Measurements from ENCODE around the gene HIP1R.

Gene HIP1R

DNA sequence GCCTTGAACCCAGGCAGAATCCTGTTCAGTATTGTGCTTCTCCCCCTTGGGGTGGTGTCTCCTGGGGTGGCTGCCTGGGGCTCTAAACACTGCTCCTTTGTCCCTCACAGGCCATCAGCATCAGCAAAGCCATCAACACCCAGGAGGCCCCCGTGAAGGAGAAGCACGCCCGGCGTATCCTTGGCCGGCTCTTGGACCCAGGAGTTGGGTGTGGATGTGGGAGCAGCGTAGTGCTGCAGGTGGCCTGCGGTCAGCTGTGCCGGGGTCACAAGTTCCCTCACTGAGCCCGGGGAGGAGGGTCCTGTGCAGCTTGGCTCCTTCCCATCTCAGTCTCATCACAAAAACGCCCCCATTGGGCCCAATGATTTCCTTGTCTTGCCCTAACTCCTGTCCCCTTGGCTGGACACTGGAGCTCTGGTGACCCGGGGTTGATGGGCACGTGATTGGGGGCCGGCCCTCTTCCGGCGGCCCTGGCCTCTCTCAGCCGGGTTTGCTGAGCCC, 12.7 kb downstream of the HIP1R start:
- no peak for DNase-seq (ENCODE audit: low read depth in 2 of 2)

DNA sequence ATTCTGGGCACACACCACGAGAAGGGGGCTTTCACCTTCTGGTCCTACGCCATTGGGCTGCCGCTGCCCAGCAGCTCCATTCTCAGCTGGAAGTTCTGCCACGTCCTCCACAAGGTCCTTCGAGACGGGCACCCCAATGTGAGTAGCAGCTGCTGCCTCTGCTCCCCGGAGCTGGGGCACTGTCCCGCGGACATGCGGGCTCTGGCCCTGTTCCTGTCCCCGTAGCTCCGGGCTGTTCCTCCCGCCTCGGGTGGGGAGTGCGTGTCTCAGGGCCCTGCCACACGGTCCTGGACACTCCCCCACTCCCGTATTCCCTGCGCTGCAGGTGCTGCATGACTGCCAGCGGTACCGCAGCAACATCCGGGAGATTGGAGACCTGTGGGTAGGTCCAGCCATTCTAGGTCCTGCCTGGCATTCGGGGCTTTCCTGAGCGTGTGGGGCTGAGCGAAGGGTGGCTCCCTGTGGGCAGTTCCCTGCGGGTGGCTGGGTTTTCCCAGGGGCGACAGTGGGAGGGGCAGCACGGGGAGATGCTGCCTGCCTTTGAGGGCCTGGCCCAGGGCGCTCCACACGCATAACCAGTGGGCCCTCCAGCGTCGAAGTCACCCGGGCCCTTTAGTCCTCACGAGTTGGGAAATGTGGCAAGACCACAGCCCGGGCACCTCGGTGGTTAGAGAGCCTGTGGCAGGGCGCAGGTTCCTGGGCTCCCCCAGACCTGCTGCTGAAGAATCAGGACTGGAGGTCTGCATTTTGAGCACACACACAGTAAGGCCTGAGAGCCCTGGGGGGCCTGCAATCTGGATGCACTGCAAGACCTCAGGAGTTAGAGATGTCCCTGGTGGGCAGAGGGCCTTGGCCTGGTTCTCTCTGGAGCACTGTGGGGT, 13.5 kb downstream of the HIP1R start:
- no peak for DNase-seq (ENCODE audit: low read depth in 2 of 2)

DNA sequence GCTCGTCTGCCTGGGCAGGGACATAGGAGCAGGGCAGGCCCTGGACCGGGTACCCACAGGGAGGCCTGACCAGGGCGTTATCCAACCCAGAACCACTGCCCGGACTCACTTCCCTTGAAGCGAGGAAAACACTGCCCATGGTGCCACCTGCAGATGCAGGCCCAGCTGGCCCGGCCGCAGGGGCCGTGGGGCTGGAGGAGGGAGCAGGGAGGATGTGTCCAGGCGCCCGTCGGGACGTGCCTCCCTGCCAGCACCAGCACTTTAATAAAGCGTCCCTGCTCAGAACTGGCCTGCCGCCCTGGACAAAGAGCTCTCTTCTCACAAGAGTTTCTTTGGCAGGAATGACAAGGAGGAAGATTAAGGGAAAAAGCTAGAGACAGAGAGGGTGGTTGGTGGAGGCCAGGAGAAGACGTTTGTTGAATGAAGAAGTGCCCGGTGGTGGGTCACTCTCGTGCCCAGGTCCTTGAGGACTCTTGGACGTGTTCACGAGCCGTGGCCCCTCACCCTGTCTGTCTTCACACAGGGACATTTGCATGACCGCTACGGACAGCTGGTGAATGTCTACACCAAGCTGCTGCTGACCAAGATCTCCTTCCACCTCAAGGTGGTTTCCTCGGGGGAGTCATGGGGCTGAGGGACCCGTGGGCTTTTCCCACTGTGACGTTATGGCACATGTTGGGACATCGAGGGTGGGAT, 14.2 kb downstream of the HIP1R start:
- no peak for DNase-seq (ENCODE audit: low read depth in 2 of 2)

DNA sequence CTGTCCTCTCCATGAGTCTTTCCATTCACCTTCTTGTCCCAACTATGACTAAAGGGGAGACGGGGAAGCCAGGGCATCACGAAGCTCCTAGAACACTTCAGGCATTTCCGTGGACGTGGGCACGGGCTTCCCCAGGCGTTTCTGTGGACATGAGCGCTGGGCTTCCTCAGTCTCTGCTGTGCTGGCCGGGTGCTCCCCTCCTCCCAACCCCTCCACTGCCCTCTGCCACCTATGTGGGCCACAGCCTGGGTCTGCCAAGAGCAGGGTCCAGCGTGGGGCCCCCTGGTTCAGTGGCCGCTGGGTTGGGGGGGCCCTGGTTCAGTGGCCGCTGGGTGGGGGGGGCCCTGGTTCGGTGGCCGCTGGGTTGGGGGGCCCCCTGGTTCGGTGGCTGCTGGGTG, 14.8 kb downstream of the HIP1R start:
- no peak for DNase-seq (ENCODE audit: low read depth in 2 of 2)

DNA sequence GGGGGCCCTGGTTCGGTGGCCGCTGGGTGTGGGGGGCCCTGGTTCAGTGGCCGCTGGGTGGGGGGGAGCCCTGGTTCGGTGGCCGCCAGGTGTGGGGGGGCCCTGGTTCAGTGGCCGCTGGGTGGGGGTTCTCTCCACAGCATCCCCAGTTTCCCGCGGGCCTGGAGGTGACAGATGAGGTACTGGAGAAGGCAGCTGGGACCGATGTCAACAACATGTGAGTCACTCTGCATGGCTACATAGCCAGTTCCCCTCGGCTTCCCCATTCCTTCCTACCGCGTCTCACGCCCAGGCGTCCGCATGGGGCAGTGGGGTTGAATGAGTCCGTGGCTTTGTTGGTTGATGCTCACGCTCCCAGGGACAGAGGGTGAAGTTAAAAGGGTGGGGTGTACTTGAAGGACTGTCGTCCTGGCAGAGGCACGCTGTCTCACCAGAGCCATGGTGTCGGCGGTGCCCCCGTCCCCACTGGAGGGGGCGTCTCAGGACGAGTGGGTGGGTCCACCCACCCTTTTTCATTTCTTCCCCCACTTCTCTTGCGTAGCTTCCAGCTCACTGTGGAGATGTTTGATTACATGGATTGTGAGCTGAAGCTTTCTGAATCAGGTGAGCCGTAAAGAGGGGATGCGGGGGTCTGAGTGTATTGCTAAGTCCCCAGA, 15.6 kb downstream of the HIP1R start:
- DNase-seq (ENCODE audit: low read depth in 2 of 2) = no peak

DNA sequence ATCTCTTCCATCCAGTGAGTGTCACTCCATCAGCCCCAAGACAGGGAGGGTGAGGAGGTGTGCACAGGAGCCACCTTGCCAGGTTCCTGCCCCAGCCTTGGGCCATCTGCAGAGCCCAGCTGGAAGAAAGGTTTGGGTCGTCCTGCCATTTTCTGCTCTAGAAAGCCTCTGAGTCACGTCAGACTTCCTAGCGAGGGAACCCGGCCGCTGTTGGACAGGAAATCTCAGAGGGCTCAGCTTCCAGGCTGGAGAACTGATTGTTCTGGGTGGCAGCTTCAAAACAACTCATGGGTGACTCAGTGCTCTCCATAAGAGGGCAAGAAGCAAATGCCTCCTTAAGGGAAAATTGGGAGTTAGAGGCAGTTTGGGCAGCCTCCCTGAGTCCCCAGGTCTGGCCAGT, 16.6 kb downstream of the HIP1R start:
- no peak for DNase-seq (ENCODE audit: low read depth in 2 of 2)

DNA sequence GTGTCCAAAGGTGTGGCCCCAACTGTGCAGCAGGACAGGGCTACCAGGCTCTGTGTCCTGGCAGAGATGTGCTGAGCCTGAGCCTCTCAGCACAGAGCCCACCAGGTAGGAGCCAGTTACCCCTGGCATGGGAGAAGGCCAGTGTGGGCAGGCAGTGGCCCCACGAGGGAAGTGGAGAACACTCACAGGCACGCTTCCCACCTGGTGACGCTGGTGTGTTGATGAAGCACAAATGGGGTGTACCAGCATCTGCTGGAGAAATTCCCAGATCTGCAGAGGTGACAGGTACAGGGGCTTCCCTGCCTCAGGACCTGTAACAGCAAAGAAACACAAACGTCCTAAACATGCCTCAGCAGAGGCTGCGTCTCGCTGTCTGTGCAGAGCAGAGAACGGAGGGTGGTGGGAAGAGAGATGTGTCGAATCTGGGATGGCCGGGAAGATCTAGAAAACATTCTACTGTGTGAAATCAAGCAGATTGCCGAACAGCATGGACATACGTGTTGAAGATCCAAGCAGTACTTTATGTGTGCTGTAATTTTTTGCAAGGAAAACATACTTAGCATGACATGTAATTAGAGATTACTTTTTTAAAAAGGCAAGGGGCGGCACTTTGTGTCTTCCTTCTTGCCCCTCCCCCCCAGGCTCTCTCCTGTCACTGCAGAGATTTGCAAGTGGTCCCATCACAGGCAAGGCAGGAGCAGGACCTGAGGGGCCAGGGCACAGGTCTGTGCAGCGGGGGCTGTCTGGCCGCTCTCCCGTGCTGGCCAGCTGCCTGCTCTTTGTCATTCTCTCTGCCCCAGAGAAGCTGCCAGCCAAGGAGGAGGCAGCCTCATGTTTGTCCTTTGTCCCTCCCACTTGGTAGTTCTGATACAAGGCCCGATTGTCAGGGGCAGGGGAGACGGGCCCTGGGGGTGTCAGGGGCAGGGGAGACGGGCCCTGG, 17.3 kb downstream of the HIP1R start:
- no peak for DNase-seq (ENCODE audit: low read depth in 2 of 2)

DNA sequence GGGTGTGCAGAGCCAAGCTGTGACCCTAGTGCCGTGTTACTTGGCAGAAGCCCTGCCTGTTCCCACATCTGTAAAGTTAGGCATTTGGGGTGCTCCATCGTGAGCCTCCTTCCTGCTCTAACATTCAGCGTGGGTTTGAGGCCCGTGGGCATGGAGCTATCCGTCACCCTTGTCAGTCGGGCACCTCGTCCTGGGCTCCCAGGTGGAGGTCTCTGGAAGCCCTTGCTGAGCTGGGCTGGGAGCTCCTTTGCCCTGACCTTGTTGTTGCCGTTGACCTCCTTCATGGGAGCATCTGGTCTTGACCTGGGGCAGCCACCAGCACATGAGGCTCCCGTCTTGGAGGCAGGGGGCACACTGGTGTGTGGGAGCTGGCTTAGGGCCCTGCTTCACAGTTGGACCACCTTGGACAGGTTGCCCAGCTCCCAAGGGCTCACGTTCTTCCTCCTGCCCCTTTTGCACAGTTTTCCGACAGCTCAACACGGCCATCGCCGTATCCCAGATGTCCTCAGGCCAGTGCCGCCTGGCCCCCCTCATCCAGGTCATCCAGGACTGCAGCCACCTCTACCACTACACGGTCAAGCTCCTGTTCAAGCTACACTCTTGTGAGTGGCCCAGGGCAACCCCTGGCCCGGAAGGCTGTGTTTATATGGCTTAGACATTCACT, 18.5 kb downstream of the HIP1R start:
- no peak for DNase-seq (ENCODE audit: low read depth in 2 of 2)

DNA sequence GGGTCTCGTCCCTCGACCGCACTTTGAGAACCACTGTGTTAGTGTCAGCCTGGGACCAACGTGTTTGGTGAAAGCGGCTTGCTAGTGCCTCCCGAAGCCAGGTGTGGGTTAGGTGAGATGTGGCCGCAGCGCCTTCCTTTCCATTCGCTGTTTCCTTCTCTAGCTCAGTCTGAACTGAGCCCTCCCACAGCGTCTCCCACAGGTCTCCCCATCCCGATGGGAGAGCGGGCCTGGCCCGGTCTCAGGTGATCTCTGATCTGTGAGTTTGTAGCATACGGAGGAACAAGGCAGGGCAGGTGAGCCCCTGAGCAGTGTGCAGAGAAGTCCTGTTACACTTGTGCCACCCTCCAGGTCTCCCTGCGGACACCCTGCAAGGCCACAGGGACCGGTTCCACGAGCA, 19.3 kb downstream of the HIP1R start:
- no peak for DNase-seq (ENCODE audit: low read depth in 2 of 2)

DNA sequence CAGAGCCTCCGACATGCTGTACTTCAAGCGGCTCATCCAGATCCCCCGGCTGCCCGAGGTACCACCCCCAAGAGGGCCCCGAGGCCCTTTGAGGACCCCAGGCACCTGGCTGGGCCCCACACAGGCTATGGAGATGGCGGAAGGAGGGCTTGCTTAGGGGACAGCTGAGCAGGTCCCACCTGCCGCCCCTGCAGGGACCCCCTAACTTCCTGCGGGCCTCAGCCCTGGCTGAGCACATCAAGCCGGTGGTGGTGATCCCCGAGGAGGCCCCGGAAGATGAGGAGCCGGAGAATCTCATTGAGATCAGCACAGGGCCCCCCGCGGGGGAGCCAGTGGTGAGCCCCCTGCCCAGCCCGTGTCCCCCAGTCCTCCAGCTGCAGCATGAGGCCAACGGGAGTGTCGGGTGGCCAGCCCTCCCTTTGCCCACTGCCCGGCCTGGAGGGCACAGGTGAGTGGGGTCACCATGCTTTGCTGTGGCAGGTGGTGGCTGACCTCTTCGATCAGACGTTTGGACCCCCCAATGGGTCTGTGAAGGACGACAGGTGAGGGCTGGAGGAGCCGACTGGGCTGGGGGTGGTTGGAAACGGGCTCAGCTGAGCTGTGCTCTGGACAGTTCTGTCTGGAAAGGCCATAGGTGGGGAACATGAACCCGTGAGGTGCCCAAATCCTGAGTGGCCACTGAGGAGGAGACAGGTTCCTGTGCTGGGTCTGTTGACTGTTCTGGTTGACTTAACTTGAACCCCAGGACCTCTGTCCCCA, 20.0 kb downstream of the HIP1R start:
- no peak for DNase-seq (ENCODE audit: low read depth in 2 of 2)

DNA sequence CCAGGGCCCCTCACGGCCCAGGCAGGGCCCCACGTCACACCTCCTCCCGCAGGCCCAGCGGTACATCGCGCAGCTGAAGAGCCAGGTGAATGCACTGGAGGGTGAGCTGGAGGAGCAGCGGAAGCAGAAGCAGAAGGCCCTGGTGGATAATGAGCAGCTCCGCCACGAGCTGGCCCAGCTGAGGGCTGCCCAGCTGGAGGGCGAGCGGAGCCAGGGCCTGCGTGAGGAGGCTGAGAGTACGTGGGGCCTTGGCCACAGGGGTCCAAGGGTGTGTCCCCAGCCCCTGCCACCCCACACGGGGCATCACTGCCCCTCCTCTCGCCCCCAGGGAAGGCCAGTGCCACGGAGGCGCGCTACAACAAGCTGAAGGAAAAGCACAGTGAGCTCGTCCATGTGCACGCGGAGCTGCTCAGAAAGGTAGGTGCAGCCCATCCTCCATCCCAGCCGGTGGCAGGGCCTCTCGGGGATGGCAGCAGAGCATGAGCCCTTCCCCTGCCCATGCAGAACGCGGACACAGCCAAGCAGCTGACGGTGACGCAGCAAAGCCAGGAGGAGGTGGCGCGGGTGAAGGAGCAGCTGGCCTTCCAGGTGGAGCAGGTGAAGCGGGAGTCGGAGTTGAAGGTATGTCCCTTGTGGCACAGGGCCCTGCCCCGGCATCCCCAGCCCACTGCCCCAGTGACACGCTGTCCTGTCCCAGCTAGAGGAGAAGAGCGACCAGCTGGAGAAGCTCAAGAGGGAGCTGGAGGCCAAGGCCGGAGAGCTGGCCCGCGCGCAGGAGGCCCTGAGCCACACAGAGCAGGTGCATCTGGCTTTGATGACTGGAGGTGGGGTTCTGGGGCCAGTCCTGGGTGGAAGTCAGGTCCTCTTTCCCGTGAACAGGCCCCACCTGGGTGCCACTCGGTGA, 20.9 kb downstream of the HIP1R start:
- no peak for DNase-seq (ENCODE audit: low read depth in 2 of 2)

DNA sequence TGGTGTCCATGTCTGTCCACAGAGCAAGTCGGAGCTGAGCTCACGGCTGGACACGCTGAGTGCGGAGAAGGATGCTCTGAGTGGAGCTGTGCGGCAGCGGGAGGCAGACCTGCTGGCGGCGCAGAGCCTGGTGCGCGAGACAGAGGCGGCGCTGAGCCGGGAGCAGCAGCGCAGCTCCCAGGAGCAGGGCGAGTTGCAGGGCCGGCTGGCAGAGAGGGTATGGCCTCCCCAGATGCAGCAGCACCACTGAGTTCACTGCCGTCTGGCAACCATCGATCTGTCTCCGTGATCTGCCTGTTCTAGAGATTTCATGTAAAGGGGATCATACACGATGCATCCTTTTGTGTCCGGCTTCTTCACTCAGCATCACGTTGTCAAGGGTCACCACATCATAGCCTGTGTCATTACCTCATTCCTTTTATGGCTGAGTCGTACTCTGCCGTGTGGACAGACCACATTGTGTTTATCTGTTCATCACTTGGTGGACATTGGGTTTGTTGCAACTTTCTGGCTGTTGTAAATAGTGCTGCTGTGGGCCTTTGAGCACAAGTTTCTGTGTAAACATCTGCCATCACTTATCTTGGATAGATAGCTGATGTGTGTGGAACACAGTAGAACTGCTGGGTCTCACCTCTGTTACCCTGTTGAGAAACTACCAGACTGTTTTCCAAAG, 21.9 kb downstream of the HIP1R start:
- no peak for DNase-seq (ENCODE audit: low read depth in 2 of 2)

DNA sequence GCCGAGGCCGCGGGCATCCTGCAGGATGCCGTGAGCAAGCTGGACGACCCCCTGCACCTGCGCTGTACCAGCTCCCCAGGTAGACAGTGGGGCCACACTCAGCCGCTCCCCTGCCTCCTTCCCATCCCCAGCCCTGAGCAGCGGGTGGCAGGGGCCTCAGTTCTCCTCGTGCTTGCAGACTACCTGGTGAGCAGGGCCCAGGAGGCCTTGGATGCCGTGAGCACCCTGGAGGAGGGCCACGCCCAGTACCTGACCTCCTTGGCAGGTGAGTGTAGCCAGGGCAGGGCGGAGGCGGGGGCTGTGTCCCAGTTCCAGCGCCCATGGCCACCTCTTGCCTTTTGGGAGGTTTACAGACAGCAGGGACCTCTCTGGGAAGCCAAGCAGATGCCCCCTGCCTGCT, 22.9 kb downstream of the HIP1R start:
- DNase-seq (ENCODE audit: low read depth in 2 of 2) = no peak

DNA sequence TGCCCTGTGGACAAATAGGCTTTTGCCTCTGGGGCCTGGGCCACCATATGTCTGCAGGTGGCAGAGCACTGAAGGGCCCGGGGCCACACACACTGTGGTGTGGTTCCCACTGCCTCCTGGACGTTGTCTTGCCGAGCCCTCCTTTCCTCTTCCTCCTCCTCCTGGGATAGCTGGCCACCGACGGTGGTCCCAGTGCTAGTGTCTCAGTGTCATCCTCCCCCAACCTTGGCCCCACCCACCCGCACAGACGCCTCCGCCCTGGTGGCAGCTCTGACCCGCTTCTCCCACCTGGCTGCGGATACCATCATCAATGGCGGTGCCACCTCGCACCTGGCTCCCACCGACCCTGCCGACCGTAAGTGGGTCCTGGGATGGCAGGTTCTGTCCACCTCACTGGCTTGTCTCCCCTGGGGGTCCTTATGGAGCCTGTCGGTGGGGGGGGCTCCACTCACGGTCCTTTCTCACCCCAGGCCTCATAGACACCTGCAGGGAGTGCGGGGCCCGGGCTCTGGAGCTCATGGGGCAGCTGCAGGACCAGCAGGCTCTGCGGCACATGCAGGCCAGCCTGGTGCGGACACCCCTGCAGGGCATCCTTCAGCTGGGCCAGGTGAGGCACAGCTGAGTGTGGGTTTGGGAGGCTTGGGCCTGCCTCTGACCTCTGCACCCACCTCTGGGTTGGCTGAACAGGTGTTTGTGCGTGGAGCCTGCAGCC, 23.5 kb downstream of the HIP1R start:
- DNase-seq (ENCODE audit: low read depth in 2 of 2) = no peak

DNA sequence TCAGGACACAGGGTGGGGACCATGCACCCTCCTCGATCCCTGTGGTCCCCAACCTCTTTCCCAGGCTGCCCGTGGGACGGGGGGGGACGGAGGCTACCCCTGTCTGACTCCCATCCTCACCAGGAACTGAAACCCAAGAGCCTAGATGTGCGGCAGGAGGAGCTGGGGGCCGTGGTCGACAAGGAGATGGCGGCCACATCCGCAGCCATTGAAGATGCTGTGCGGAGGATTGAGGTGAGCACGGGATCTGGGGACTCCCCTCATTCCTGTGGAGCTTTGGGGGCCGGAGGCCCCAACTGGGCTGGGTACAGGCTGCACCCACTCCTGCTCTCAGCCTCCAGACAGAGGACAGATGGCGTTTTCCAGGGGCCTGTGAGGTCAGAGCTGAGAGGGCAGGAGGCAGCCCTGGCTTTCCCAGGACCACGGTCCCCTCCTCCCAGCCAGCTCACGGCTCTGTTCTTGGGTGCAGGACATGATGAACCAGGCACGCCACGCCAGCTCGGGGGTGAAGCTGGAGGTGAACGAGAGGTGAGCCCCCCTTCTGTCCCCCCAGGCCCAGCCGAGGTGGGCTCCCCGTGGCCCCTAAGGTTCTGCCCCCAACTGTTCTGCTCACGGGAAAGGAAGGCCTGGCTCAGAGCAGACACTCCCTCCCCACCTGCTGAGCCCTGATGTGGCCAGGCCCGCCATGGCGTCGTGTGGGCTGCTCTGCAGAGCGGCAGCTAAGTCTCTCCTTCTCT, 24.2 kb downstream of the HIP1R start:
- no peak for DNase-seq (ENCODE audit: low read depth in 2 of 2)

DNA sequence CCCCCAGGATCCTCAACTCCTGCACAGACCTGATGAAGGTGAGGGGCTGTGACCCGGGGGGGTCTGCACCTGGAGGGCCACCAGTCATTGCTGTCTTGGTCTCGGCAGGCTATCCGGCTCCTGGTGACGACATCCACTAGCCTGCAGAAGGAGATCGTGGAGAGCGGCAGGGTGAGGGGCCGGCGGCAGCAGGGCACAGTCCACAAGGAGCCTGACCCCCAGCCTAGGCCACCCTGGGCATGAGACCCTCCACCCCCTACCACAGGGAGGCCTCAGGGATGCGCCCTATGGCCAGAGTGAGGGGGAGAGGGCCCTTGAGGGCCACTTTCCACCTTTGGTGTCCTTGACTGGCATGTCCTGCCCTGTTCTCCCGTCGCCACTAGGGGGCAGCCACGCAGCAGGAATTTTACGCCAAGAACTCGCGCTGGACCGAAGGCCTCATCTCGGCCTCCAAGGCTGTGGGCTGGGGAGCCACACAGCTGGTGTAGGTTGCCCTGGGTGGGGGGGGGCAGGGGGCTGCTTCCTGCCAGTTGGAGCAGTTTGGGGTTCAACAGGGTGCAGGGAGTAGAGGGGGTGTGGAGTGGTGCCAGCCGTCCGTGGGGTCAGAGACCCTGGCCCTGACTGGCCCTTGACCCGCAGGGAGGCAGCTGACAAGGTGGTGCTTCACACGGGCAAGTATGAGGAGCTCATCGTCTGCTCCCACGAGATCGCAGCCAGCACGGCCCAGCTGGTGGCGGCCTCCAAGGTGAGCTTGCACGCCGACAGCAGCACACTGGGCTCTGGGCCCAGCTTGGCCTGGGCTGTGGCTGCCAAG, 25.0 kb downstream of the HIP1R start:
- peak; percentile 59 to 69 for DNase-seq (ENCODE audit: low read depth in 2 of 2)
